Activated effector memory CD4-positive, alpha-beta T cell treated with anti-CD3 and anti-CD28 coated beads, Interleukin-2, amount 50 U/mL, for 16 hours (primary cell): ENCODE data around the gene PCED1B.
"Not testable (repeated sequence)": the region's sequence is repeated elsewhere in the genome, so short reads cannot be mapped to it uniquely, and the experiment has no call there.

Experiments used
- DNase-seq: peaks from one replicate; pipeline ENCODE4 v3.0.0-alpha.2; 2020

Gene PCED1B

GRCh38 chr12:47249082-47249481, 169.7 kb downstream of the PCED1B start:
- DNase-seq = no peak

DNA sequence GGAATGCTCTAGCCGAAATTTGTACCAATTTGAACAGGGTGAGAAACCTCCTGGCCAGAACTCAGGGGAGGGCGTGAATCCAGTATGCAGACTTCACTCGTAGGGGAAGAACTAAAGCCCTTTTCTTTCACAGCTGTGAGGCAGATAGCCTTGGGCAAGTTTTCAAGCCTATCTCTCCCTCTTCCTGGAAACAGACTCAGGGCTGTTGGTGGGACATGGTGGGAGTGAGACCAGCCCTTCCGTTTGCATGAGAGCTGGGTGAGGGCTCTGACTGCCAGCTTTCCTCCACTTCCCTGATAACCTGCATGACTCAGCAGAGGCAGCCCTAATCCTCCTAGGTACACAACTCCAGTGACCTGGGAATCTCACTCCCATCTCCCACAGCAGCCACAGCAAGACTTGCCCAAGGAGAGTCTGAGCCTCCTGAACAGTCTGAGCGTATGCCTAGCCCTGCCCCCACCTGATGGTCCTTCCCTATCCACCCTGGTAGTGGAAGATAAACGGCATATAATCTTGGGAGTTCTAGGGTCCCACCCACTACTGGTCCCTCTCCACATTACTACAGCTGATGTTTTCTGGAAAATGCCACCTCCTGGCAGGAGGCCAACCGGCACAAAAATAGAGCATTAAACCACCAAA, 170.4 kb downstream of the PCED1B start:
- no peak for DNase-seq

- no peak for DNase-seq
These were observed 172.5 kb downstream of the PCED1B start for GRCh38 chr12:47251919-47252318.

DNA sequence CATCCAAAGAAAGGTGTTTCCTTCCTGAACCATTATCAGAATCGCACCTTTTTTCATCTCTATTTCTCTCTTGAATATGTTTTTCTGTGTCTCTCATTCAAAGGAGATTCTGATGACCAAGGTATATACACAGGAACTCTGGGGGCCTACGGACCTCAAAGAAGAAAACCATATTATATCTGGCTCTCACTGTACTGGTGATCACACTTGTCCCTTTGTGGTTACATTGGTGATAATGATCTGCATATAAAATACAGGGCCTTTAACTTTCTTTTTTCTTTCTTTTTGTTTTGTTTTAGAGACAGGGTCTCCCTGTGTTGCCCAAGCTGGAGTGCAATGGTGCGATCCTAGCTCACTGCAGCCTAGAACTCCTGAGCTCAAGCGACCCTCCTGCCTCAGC, 185.5 kb downstream of the PCED1B start:
- no peak for DNase-seq

DNA sequence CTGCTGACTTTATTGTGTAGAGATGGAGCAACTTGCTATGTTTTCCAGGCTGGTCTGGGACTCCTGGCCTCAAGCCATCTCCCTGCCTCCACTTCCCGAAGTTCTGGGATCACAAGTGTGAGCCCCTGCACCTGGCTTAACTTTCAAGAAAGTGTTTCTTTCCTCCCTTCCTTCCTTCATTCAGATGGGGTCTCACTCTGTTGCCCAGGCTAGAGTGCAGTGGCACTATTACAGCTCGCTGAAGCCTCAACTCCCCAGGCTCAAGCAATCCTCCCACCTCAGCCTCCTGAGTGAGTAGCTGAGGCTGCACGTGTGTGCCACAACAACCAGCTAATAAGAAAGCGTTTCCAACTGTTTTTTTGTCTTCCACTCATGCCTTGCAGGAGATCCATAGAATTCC, 186.0 kb downstream of the PCED1B start:
- no peak for DNase-seq

GRCh38 chr12:47267571-47267970, 188.2 kb downstream of the PCED1B start:
- no peak for DNase-seq

DNA sequence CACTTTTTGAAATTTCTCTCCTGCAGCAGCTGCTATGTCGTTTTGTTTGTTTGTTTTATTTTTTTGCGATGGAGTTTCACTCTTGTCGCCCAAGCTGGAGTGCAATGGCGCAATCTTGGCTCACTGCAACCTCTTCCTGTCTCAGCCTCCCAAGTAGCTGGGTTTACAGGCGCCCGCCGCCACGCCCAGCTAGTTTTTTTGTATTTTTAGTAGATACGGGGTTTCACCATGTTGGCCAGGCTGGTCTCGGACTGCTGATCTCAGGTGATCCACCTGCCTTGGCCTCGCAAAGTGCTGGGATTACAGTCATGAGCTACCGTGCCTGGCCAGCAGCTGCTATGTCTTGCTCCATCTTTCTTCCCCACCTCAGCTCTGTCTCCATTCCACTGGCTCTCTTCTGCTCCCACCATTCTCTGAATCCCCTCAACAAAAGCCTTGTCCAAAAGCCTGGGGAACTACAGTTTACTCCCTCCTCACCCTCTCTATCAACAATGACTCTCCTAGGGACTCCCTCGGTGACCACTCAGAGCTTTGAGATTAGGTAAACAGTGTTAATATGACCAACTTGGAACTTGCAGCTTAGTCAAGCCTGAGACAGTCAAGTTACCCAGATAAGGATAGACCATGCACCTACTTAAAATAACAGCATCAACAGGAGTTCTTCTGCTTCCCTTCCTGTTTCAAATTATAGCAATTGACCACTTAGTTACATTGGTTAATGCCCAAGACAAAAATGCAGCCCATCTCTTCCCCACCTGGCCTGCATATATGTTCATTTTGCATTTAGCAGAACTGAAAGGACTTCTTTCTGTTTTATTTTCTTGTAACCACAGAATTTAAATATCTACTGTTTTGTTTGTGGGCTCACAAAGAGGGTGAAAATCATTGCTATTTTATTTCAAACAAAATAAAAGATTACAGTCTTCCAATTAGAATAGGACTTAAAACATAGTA, 189.4 kb downstream of the PCED1B start:
- DNase-seq = no peak

DNA sequence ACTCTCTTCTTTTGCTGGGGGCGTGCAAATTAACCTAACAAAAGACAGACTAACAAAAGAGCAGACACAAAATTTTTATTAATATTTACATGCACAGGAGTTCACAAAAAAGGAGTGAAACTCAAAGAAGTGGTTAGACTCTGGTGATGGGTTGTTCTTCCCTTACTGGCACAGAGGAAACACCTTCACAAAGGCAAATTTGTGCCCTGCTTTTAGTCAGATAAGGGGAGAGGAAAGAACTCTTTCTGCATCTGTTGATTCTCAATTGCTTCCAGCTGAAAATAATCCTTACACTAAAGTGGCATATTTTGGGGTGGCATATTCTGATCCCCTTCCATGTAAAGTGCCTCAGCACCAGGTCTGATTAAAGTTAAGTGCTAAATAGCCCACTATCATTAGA, 190.5 kb downstream of the PCED1B start:
- DNase-seq = no peak

- no peak for DNase-seq
These were observed 191.6 kb downstream of the PCED1B start for GRCh38 chr12:47270782-47271664.

DNA sequence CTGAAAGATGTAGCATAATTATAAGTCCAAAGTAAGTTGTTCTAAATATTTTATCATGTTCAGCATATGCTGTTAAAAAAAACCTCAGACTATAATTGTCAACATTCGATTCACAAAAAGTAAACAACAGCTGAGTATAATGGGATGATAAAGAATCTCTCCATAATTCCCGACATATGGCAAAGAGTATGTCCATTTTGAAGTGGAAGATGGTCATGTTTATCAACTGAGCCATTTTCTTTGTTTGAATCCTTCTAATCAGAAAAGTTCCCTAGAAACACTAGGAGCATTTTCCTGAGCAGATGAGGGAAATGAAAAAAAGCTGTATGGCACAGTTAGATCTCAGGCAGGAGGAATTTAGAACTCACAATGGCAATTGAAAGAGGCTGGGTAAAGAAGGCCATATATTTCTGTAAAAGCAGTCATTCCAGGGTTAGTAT, 192.4 kb downstream of the PCED1B start:
- DNase-seq = no peak

DNA sequence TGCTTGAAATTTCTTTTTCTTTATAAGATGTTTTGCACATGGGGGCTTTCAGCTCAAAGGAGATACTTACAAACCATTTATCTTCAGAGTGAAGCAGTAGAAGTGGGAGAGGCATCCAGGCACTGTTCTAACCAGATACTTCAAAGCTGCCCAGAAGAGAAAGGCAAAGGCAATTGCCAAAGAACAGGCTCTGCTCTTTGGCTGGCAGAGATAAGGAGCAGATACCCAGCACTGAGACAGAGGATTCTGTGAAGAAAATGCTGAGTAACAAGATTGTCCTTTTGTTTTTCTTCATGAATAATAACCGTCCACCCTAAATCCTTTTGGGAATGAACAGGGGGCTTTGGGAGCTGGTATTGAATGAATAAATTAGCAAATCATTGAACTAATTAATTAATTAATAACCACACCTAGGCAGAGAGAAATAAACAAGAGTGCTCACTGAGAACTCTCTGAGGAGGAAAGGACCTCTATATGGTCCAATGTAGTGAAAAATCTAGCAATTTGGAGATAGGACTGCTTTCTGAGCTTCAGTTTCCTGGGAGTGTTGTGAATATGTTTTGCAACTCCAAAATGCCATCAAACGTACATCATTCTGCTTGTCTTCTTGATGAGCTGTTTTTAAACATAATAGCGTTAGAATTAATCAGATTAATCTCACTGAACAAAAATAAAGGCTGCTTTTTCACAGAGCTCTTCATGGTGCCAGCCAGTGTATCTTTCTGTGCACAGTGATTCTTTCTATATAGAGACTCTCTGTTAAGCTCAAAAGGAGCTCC, 193.2 kb downstream of the PCED1B start:
- no peak for DNase-seq

DNA sequence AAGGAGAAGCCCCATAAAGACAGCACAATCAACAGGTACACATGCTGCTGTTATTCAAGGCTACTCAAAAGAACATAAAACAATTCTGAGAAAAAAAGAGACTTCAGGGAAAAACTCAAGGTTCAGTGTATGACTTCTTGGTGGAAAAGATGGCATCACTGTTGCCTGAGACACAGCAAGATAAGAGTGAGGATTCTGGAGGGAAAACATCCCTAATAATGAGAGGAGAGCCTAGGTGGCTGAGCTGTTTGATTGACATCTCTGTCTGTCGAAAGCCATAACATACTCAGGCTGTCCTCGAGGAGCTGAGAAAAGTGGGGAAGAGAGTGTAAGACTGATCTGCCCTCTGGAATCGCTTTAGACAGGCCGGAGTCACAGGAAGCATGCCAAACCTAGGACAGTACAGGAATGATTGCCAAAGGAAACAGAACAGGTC, 193.8 kb downstream of the PCED1B start:
- no peak for DNase-seq

GRCh38 chr12:47274760-47275159, 195.3 kb downstream of the PCED1B start:
- DNase-seq = no peak

DNA sequence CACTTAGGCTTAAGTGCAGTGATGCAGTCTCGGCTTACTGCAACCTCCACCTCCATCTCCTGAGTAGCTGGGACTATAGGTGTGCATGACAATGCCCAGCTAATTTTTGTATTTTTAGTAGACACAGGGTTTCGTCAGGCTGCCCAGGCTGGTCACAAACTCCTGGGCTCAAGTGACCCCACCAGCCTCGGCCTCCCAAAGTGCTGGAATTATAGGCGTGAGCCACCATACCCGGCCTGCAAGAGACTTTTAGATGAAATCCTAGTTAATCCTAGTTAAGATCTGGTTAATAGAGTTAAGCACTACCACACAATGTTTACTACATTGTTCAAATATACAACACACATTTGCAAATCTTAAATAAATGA, 196.8 kb downstream of the PCED1B start:
- DNase-seq = no peak

GRCh38 chr12:47276621-47277309, 197.3 kb downstream of the PCED1B start:
- peak; percentile 69 for DNase-seq

GRCh38 chr12:47277972-47278448, 198.6 kb downstream of the PCED1B start:
- DNase-seq = no peak

DNA sequence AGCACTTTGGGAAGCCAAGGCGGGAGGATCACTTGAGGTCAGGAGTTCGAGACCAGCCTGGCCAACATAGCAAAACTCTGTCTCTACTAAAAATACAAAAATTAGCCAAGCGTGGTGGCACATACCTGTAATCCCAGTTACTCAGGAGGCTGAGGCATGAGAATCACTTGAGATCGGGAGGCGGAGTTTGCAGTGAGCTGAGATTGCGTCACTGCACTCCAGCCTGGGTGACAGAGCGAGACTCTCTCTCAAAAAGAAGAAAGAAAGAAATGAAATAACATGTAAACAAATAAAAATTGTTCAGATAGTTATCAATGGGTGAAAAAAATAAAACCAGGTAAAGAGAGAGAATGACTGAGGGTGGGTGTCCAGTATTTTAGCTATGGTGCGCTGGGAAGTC, 200.3 kb downstream of the PCED1B start:
- not testable (repeated sequence) for DNase-seq

DNA sequence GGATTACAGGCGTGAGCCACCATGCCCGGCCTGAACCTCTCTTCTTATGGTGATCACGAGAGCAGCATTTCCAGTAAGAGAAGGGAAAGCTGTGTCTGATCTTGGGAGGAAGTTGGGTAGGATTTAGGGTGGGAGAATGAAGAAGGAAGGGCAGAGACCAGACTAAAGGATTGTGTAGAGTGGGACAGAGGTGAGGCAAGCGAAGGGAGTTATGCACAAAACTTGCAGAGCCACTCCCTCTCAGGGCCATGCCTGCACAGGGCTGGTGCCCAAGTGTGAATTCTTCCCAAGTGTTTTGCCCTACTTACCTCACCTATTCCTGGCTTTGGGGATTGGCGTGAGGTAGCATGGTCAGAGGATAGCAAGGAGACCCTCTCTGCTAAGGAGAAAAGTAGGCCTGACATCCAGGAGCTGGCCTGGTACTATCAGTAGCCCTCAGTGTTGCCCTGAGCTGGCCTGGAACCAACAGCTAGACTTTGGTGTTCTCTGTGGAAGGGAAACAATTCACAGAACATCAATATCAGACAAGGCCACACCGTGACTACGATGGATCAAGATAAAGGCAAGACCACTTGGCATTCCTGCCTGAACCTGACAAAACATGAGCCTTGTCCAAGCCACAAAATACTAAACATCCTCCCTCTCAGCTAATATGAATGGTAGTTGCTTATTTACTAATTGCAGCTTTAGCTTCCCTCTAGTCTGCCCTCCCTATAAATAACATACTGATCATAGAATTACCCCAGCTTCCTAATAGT, 201.3 kb downstream of the PCED1B start:
- DNase-seq = no peak

DNA sequence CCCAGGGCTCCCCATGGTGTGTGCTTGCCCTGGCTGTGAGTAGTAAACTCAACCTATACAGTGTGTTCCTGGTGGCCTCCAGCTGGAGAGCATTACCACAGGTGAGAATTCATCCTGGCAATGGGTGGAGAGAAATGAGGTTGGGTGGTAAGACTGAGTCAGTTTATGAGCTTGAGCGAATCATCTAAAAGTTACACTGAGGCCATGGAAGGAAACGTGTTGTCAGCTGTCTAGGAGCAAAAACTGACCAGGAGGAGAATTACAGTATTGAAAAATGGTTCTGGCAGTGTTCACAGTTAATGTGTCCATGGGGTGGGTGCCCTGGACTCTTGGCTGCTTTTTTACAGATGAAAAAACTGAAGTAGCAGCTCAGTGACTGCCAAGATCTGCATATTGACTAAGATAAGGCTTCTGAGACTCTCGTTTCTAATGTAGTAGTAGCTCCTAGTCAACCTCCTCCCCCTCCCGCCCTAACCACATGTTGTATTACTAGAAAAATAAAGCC, 202.3 kb downstream of the PCED1B start:
- DNase-seq = no peak

- no peak for DNase-seq
These were observed 202.8 kb downstream of the PCED1B start for GRCh38 chr12:47282206-47282605.
